ENCODE measurements around the gene MYO7A.

MYO7A gene

GRCh38 chr11:77201991-77202841, 74.2 kb downstream of the MYO7A start:
- no peak for DNase-seq (ENCODE audit: low spot score)

- DNase-seq (ENCODE audit: low spot score): no peak
Observed at GRCh38 chr11:77202941-77203900, 75.2 kb downstream of the MYO7A start.

GRCh38 chr11:77203901-77204753, 76.1 kb downstream of the MYO7A start:
- no peak for DNase-seq (ENCODE audit: low spot score)

GRCh38 chr11:77204754-77205466, 76.9 kb downstream of the MYO7A start:
- no peak for DNase-seq (ENCODE audit: low spot score)

GRCh38 chr11:77205467-77206263, 77.6 kb downstream of the MYO7A start:
- no peak for DNase-seq (ENCODE audit: low spot score)

GRCh38 chr11:77206264-77207018, 78.4 kb downstream of the MYO7A start:
- no peak for DNase-seq (ENCODE audit: low spot score)

- no peak for DNase-seq (ENCODE audit: low spot score)
Observed at GRCh38 chr11:77207019-77207485, 79.0 kb downstream of the MYO7A start.

GRCh38 chr11:77207618-77208313, 79.7 kb downstream of the MYO7A start:
- no peak for DNase-seq (ENCODE audit: low spot score)

GRCh38 chr11:77208535-77208934, 80.5 kb downstream of the MYO7A start:
- no peak for DNase-seq (ENCODE audit: low spot score)

GRCh38 chr11:77209663-77210062, 81.6 kb downstream of the MYO7A start:
- DNase-seq (ENCODE audit: low spot score): no peak

- DNase-seq (ENCODE audit: low spot score): no peak
Observed at GRCh38 chr11:77211040-77211451, 83.0 kb downstream of the MYO7A start.

GRCh38 chr11:77211594-77212251, 83.7 kb downstream of the MYO7A start:
- no peak for DNase-seq (ENCODE audit: low spot score)

- DNase-seq (ENCODE audit: low spot score): no peak
Observed at GRCh38 chr11:77212314-77213007, 84.4 kb downstream of the MYO7A start.

- DNase-seq (ENCODE audit: low spot score): no peak
Observed at GRCh38 chr11:77213029-77213579, 85.1 kb downstream of the MYO7A start.

GRCh38 chr11:77213589-77214428, 85.8 kb downstream of the MYO7A start:
- no peak for DNase-seq (ENCODE audit: low spot score)

GRCh38 chr11:77214557-77214956, 86.5 kb downstream of the MYO7A start:
- DNase-seq (ENCODE audit: low spot score): no peak

Measured in CD4-positive, alpha-beta T cell treated with Interleukin-2 at 100 ng/mL for 4 hours (primary cell).